Common myeloid progenitor, CD34-positive (primary cell): ENCODE measurements around the gene PIAS1.

Experiments used
- CTCF ChIA-PET: fragments of 350-600 bp; sonication (Branson Sonifier 250); formaldehyde crosslinking; loops from one replicate; lab custom pipeline; 2021; ENCODE audit warnings: antibody characterized with exemption; lab: Charles Lee
- POLR2A ChIA-PET: fragments of 350-600 bp; sonication (Branson Sonifier 250); formaldehyde crosslinking; loops from one replicate; lab custom pipeline; 2021; ENCODE audit warnings: antibody characterized with exemption; lab: Charles Lee
- DNase-seq, 3 donors: peaks; one replicate each; pipeline versions ENCODE4 v3.0.0 to v3.0.0-alpha.2; 2013
- H3K27ac ChIP-seq, 2 experiments: 1 replicate in 1 of 2; 2 replicates in 1 of 2; pipeline ENCODE4 v1.7.0; 2013; ENCODE audit warnings: inconsistent platforms in 2 of 2, low read length in 2 of 2, mild to moderate bottlenecking in 2 of 2, low read depth in 1 of 2, moderate library complexity in 1 of 2; ENCODE audit not compliant: severe bottlenecking in 2 of 2, insufficient read depth in 1 of 2, poor library complexity in 1 of 2
- H3K27me3 ChIP-seq, 5 experiments: replicated peaks in 2 of 5; 1 replicate in 3 of 5; 2 replicates in 2 of 5; pipeline versions ENCODE4 v1.6.1 to v1.7.0; 2013; ENCODE audit warnings: low read length in 4 of 5, mild to moderate bottlenecking in 2 of 5, moderate library complexity in 2 of 5, inconsistent platforms in 1 of 5; ENCODE audit not compliant: insufficient read depth in 5 of 5, control insufficient read depth in 4 of 5
- H3K36me3 ChIP-seq, 4 experiments: 1 replicate in 2 of 4; 2 replicates in 2 of 4; pipeline versions ENCODE4 v1.6.1 to v1.7.0; 2013; ENCODE audit warnings: low read length in 3 of 4, control low read depth in 1 of 4, mild to moderate bottlenecking in 1 of 4; ENCODE audit not compliant: control insufficient read depth in 4 of 4, insufficient read depth in 4 of 4
- H3K4me1 ChIP-seq, 4 experiments: 1 replicate in 3 of 4; 2 replicates in 1 of 4; pipeline versions ENCODE4 v1.6.1 to v1.7.1; 2013; ENCODE audit warnings: low read length in 3 of 4, mild to moderate bottlenecking in 3 of 4, control low read depth in 1 of 4, inconsistent platforms in 1 of 4, moderate library complexity in 1 of 4; ENCODE audit not compliant: control insufficient read depth in 4 of 4, insufficient read depth in 4 of 4; ENCODE audit errors: control extremely low read depth in 1 of 4
- H3K4me3 ChIP-seq, 7 experiments: 1 replicate in 4 of 7; 2 replicates in 3 of 7; pipeline versions ENCODE4 v1.5.1 to v1.7.0; 2013; ENCODE audit warnings: mild to moderate bottlenecking in 7 of 7, low read length in 6 of 7, moderate library complexity in 6 of 7, inconsistent platforms in 2 of 7, low read depth in 2 of 7, control low read depth in 1 of 7; ENCODE audit not compliant: insufficient read depth in 4 of 7, control insufficient read depth in 1 of 7; ENCODE audit errors: extremely low read depth in 1 of 7
- H3K9me3 ChIP-seq, 5 experiments: 1 replicate in 4 of 5; 2 replicates in 1 of 5; pipeline versions ENCODE4 v1.6.1 to v1.7.1; 2013; ENCODE audit warnings: low read length in 4 of 5, mild to moderate bottlenecking in 2 of 5, inconsistent platforms in 1 of 5, low read depth in 1 of 5, moderate library complexity in 1 of 5; ENCODE audit not compliant: control insufficient read depth in 4 of 5, insufficient read depth in 2 of 5; ENCODE audit errors: control extremely low read depth in 1 of 5
- WGBS: methylation state at CpG from one replicate; pipeline ENCODE4 v1.1.5; 2013; ENCODE audit not compliant: insufficient coverage; 5-methylcytosine and 5-hydroxymethylcytosine counted together

Gene PIAS1

GRCh38 chr15:68204776-68205557 is 150.9 kb downstream of the PIAS1 start, which contains the start of gene CALML4:
Gene CALML4, minus strand, starts transcription at chr15:68205332. Its CDS starts 85 bp downstream, at chr15:68205247.
- Histone ChIP-seq H3K4me1 (peaks cover 5 to 58% (median 53%) of the 10 kb centered on the region in 4 experiments), H3K27ac (peak within 1 kb of the TSS in 1 of 2 experiments; percentile 58), H3K9me3 (no peaks in the 10 kb centered on the region), H3K4me3 (peak within 1 kb of the TSS in 6 of 7 experiments; percentile 19 to 61 (median 42)), H3K27me3 (no peaks in the 10 kb centered on the region), H3K36me3 (peaks cover 0 to 36% (median 0%) of the 10 kb centered on the region in 4 experiments)
- 25% methylated on average over 15 of the region's 16 CpGs for WGBS
- CTCF ChIA-PET, result interaction anchor here (0.7 to 1.4 kb wide), 2 partner anchors 9 to 15 kb away, joined by 3 to 10 read pairs; no protein-coding TSS in a partner anchor
- POLR2A ChIA-PET, result no interaction called here
- DNase-seq, result peak in 2 of 3 donors; percentile 58 to 67

- DNase-seq, result no peak
- CTCF ChIA-PET, result interaction anchor here (1.4 kb wide), 1 partner anchor 10 kb away, joined by 10 read pairs; no protein-coding TSS in a partner anchor
- no peaks in the 10 kb centered on the region for H3K27me3 ChIP-seq
- H3K36me3 ChIP-seq, result peaks cover 0 to 42% (median 0%) of the 10 kb centered on the region in 4 experiments
- H3K27ac ChIP-seq, result peak overlapping the region in 1 of 2 experiments; percentile 58
- POLR2A ChIA-PET, result no interaction called here
- H3K4me1 ChIP-seq, result peaks cover 5 to 64% (median 59%) of the 10 kb centered on the region in 4 experiments
- no peaks in the 10 kb centered on the region for H3K9me3 ChIP-seq
- peak overlapping the region in 6 of 7 experiments; percentile 19 to 61 (median 36) for H3K4me3 ChIP-seq
- WGBS, result 71% methylated on average over 10 of the region's 13 CpGs
These were observed 151.4 kb downstream of the PIAS1 start for GRCh38 chr15:68205558-68205944.

DNA sequence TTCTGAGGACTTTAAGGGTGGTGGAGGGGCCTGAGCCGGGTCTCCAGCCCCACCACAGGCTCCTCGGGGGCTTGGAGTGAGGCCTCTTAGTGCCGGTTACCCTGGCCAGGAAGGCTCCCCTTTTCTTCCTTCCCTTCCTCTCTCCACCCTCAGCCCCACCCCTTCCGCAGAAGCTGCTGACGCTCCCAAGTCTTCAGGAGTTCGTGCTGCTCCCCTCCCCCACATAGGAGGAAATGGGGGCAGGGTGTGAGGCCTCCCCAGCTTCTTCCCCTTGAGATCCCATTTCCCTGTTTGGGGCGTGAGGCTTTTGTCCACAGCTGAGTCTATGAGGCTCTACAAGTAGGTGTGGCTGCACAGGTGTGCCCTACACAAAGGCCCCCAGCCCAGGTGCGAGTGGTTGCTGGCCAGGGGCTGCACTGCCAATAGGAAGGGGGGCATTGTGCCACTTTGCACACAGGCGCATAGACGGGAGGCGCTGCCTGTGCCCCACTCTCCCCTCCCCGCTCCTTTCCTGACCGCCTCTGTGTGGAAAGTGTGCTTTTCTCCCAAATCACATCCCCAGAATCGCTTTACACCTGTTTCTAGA is 151.9 kb downstream of the PIAS1 start:
- Histone ChIP-seq H3K36me3 (peaks cover 0 to 45% (median under 1%) of the 10 kb centered on the region in 4 experiments), H3K4me3 (peak overlapping the region in 6 of 7 experiments; percentile 19 to 61 (median 36)), H3K4me1 (peaks cover 5 to 69% (median 61%) of the 10 kb centered on the region in 4 experiments), H3K9me3 (no peaks in the 10 kb centered on the region), H3K27ac (peak overlapping the region in 1 of 2 experiments; percentile 58), H3K27me3 (no peaks in the 10 kb centered on the region)
- 20% methylated on average over 7 of the region's 14 CpGs for WGBS
- ChIA-PET POLR2A (no interaction called here), CTCF (interaction anchor here (1.4 kb wide), 1 partner anchor 11 kb away, joined by 10 read pairs; no protein-coding TSS in a partner anchor)
- peak in 2 of 3 donors; percentile 32 to 35 for DNase-seq

DNA sequence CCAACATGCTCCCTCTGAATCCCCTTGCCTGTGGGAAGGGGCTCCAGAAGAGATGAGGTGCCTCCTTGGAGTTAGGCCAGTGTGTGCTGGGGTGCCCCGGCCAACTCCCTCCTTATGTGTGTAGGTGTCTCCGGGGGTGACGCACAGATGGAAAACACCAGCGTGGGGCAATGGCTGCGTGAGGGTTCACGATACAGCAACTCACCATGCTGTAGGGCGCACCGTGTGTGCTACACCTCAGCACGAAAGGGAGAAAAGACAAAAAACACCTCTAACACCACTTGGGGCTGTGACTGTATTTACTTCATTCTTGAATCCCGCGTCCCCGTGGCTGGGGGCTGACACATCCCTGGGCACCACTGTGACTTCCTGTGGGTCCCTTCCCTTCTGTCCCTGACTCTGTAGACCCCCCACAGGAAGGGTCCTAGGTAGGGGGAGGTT is 152.6 kb downstream of the PIAS1 start:
- POLR2A ChIA-PET, result no interaction called here
- WGBS, result 91% methylated on average over 11 of the region's 12 CpGs

DNA sequence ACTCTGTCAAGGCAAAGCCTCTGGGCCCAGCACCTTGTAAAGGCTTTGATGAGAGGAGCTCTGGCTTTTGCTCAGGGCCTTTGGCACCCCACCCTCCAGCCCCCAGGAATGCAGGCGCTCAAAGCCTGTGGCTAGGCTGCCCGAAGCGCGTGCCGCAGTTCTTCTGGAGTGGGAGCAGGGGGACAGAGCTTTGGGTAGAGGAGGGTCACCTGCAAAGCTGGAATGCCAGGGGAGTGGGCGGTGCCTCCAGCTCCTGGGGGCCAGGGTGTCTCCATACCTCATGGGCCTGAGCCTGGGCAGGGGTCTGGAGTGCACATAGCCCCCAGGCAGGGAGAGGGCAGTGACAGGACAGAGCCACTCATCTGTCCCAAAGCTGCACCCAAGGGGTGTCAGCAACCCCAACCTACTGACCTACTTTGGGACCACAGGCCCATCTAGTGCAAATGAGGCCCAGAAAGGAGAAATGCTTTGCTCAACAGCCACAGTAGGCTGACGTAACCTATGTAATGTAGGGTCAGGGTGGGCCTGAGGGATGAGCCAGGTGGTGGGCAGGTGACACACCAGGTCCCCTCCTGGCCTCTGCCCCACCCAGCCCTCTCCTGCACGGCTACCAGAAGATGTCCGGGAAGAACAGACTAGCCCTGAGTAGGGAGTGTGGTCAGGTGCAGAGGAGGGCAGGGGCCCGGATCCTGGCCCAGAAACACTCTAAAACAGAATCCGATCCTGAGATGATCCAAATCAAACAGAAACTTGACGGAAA is 153.2 kb downstream of the PIAS1 start:
- POLR2A ChIA-PET, result no interaction called here

More for the DNA sequence above, 152.6 kb downstream of the PIAS1 start:
- no peaks in the 10 kb centered on the region for H3K27me3 ChIP-seq
- no peak for DNase-seq
- no peak overlapping the region for H3K4me3 ChIP-seq
- CTCF ChIA-PET, result interaction anchor here (1.0 kb wide), 1 partner anchor 10 kb away, joined by 5 read pairs; no protein-coding TSS in a partner anchor
- peak overlapping the region in 1 of 2 experiments; percentile 58 for H3K27ac ChIP-seq
- H3K9me3 ChIP-seq, result no peaks in the 10 kb centered on the region
- peaks cover 0 to 51% (median 3%) of the 10 kb centered on the region in 4 experiments for H3K36me3 ChIP-seq
- peaks cover 5 to 67% (median 61%) of the 10 kb centered on the region in 4 experiments for H3K4me1 ChIP-seq

DNA sequence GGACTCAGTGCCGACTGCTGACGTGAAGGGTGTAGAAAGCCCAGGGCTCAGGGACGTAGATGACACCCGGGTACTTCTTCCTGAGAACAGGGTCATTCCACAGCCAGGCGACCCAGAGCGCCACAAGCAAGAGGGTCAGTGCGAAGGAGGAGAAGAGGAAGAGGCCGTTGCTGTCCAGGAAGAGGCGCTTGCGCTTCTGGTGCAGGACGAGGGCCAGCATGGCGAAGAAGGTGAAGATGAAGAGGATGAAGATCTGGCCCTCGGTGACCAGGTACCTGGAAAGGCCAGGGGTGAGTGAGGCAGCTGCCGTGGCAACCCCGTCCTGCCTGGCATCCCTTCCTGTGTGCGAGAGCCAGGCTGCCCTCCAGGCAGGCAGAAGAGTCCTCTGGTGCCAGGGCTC is 154.0 kb downstream of the PIAS1 start:
- no peak overlapping the region for H3K27ac ChIP-seq
- POLR2A ChIA-PET, result no interaction called here
- H3K36me3 ChIP-seq, result peaks cover 0 to 54% (median 4%) of the 10 kb centered on the region in 4 experiments
- H3K4me3 ChIP-seq, result no peak overlapping the region
- H3K9me3 ChIP-seq, result no peaks in the 10 kb centered on the region
- CTCF ChIA-PET, result interaction anchor here (0.8 kb wide), 1 partner anchor 324 kb away, joined by 3 read pairs; no protein-coding TSS in a partner anchor
- H3K27me3 ChIP-seq, result no peaks in the 10 kb centered on the region
- 84% methylated on average over 14 of the region's 16 CpGs for WGBS
- no peak for DNase-seq
- H3K4me1 ChIP-seq, result peaks cover 5 to 67% (median 61%) of the 10 kb centered on the region in 4 experiments

More for the DNA sequence above, 153.2 kb downstream of the PIAS1 start:
- no peak overlapping the region for H3K4me3 ChIP-seq
- H3K27ac ChIP-seq, result no peak overlapping the region
- CTCF ChIA-PET, result interaction anchor here (1.0 kb wide), 1 partner anchor 10 kb away, joined by 5 read pairs; no protein-coding TSS in a partner anchor
- H3K36me3 ChIP-seq, result peaks cover 0 to 54% (median 4%) of the 10 kb centered on the region in 4 experiments
- no peak for DNase-seq
- H3K9me3 ChIP-seq, result no peaks in the 10 kb centered on the region
- WGBS, result 95% methylated on average over 12 of the region's 12 CpGs
- peaks cover 5 to 67% (median 61%) of the 10 kb centered on the region in 4 experiments for H3K4me1 ChIP-seq
- no peaks in the 10 kb centered on the region for H3K27me3 ChIP-seq
